Stomach smooth muscle (tissue), 2 donors: ENCODE data around the gene SEC14L2.

Experiments used
- H3K27ac ChIP-seq: one replicate; pipeline ENCODE4 v1.7.0; 2013; ENCODE audit warnings: mild to moderate bottlenecking, low read length, inconsistent platforms
- H3K27me3 ChIP-seq, 2 donors: one replicate each; pipeline ENCODE4 v1.7.0; 2013; ENCODE audit warnings: low read length in 2 of 2; ENCODE audit not compliant: insufficient read depth in 2 of 2, control insufficient read depth in 1 of 2
- H3K36me3 ChIP-seq, 2 donors: one replicate each; pipeline ENCODE4 v1.7.0; 2013; ENCODE audit warnings: low read length in 2 of 2; ENCODE audit not compliant: control insufficient read depth in 2 of 2, insufficient read depth in 2 of 2
- H3K4me1 ChIP-seq: one replicate; pipeline ENCODE4 v1.7.0; 2013; ENCODE audit warnings: low read length; ENCODE audit not compliant: control insufficient read depth, insufficient read depth
- H3K4me3 ChIP-seq, 2 donors: one replicate each; pipeline ENCODE4 v1.7.0; 2013; ENCODE audit warnings: low read length in 2 of 2
- H3K9ac ChIP-seq, 2 donors: one replicate each; pipeline ENCODE4 v1.7.0; 2013; ENCODE audit warnings: low read length in 2 of 2, mild to moderate bottlenecking in 1 of 2
- H3K9me3 ChIP-seq, 2 donors: one replicate each; pipeline ENCODE4 v1.7.0; 2013; ENCODE audit warnings: low read length in 2 of 2; ENCODE audit not compliant: control insufficient read depth in 2 of 2
- donor health status: healthy.
- donor health status: Pancreatic carcinoma.

Gene SEC14L2

DNA sequence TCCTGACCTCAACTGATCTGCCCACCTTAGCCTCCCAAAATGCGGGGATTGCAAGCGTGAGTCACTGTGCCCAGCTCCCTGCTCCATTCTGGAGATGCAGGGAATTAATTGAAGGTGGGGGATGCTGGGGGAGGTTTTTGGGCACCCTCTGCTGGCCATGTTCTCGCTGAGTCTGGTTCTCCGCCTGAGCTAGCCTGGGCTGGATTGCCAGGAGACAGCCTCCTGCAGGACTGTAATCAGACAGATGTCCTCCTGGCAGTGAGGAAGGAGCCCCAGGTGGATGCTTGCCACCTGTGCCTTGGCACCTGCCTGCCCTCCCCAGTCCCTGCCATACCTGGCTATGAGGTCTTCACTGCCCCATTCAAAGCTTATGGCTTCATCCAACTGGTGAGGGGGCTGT lies 34.1 kb downstream of the SEC14L2 start:
- H3K9me3 ChIP-seq: no peaks in the 10 kb centered on the region
- no peak overlapping the region for H3K4me3 ChIP-seq

DNA sequence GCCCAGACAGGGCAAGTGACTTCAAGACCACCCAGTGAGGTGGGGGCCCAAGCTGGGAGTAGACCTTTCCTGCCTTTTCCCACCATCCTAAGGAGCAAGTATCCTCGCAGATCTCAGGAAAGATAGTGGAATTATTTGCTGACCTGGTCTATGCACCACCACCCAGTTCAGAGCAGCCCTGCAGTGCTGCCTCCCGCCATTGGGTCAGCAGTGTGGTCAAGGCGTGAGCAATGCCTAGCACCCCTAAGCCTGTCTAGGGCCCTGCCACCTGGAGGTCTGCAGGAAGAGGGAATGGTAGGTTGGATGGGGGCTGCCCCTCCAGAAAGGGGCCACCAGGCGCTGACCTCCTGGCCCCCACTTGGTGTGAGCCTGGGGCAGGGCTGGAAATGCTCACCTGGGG lies 35.3 kb downstream of the SEC14L2 start:
- no peaks in the 10 kb centered on the region for H3K4me1 ChIP-seq

More for the DNA sequence above, 34.1 kb downstream of the SEC14L2 start:
- H3K4me1 ChIP-seq: peaks cover 7% of the 10 kb centered on the region
- no peak overlapping the region for H3K9ac ChIP-seq
- H3K27me3 ChIP-seq: no peaks in the 10 kb centered on the region
- no peak overlapping the region for H3K27ac ChIP-seq
- H3K36me3 ChIP-seq: no peaks in the 10 kb centered on the region

GRCh38 chr22:30432520-30432919 lies 35.7 kb downstream of the SEC14L2 start:
- H3K27ac ChIP-seq: no peak overlapping the region
- no peak overlapping the region for H3K4me3 ChIP-seq

More for the DNA sequence above, 35.3 kb downstream of the SEC14L2 start:
- no peaks in the 10 kb centered on the region for H3K27me3 ChIP-seq
- no peaks in the 10 kb centered on the region for H3K9me3 ChIP-seq
- no peak overlapping the region for H3K27ac ChIP-seq
- no peak overlapping the region for H3K4me3 ChIP-seq
- H3K36me3 ChIP-seq: no peaks in the 10 kb centered on the region
- no peak overlapping the region for H3K9ac ChIP-seq

GRCh38 chr22:30433227-30433626 lies 36.4 kb downstream of the SEC14L2 start:
- no peak overlapping the region for H3K9ac ChIP-seq

More at GRCh38 chr22:30432520-30432919, 35.7 kb downstream of the SEC14L2 start:
- no peaks in the 10 kb centered on the region for H3K9me3 ChIP-seq
- H3K9ac ChIP-seq: no peak overlapping the region
- H3K27me3 ChIP-seq: no peaks in the 10 kb centered on the region
- H3K4me1 ChIP-seq: no peaks in the 10 kb centered on the region
- no peaks in the 10 kb centered on the region for H3K36me3 ChIP-seq

DNA sequence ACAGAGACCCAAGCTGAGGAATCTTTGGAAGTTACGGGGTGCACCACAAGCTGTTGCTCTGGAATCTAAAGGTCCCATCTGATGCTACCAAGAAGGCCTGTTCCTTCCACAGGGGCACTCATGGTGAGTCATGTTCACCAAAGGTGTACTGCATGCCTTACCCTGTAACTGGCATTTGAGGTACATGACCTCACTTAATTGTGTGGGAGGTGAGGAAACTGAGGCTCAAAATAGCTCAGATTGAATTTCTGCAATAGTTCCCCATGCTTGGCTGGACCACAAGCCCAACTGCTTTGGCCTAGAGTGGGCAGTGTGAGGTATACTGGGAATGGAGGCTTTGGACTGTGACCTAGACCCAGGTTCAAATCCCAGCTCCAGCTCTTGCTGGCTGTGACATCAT lies 37.0 kb downstream of the SEC14L2 start:
- Histone ChIP-seq H3K4me1 (no peaks in the 10 kb centered on the region), H3K27ac (no peak overlapping the region), H3K36me3 (no peaks in the 10 kb centered on the region), H3K4me3 (no peak overlapping the region), H3K9ac (no peak overlapping the region), H3K9me3 (no peaks in the 10 kb centered on the region), H3K27me3 (peaks cover 2 to 6% of the 10 kb centered on the region in 2 donors)

More at GRCh38 chr22:30433227-30433626, 36.4 kb downstream of the SEC14L2 start:
- no peak overlapping the region for H3K4me3 ChIP-seq
- no peaks in the 10 kb centered on the region for H3K9me3 ChIP-seq
- H3K4me1 ChIP-seq: no peaks in the 10 kb centered on the region
- peaks cover 0 to under 1% of the 10 kb centered on the region in 2 donors for H3K27me3 ChIP-seq
- no peaks in the 10 kb centered on the region for H3K36me3 ChIP-seq
- H3K27ac ChIP-seq: no peak overlapping the region

GRCh38 chr22:30434843-30435242 lies 38.0 kb downstream of the SEC14L2 start:
- H3K36me3 ChIP-seq: no peaks in the 10 kb centered on the region
- no peak overlapping the region for H3K4me3 ChIP-seq
- no peak overlapping the region for H3K27ac ChIP-seq
- no peaks in the 10 kb centered on the region for H3K9me3 ChIP-seq
- peaks cover 3 to 9% of the 10 kb centered on the region in 2 donors for H3K27me3 ChIP-seq
- H3K9ac ChIP-seq: no peak overlapping the region
- no peaks in the 10 kb centered on the region for H3K4me1 ChIP-seq

GRCh38 chr22:30435674-30436126 lies 38.9 kb downstream of the SEC14L2 start:
- no peak overlapping the region for H3K27ac ChIP-seq

GRCh38 chr22:30436196-30436595 lies 39.4 kb downstream of the SEC14L2 start:
- no peaks in the 10 kb centered on the region for H3K4me1 ChIP-seq
- no peak overlapping the region for H3K27ac ChIP-seq
- no peak overlapping the region for H3K4me3 ChIP-seq
- H3K27me3 ChIP-seq: peaks cover 3 to 13% of the 10 kb centered on the region in 2 donors
- H3K36me3 ChIP-seq: no peaks in the 10 kb centered on the region
- H3K9ac ChIP-seq: no peak overlapping the region
- no peaks in the 10 kb centered on the region for H3K9me3 ChIP-seq

More at GRCh38 chr22:30435674-30436126, 38.9 kb downstream of the SEC14L2 start:
- no peaks in the 10 kb centered on the region for H3K9me3 ChIP-seq
- no peaks in the 10 kb centered on the region for H3K36me3 ChIP-seq
- peaks cover 3 to 13% of the 10 kb centered on the region in 2 donors for H3K27me3 ChIP-seq
- no peak overlapping the region for H3K4me3 ChIP-seq
- H3K9ac ChIP-seq: no peak overlapping the region
- H3K4me1 ChIP-seq: no peaks in the 10 kb centered on the region

DNA sequence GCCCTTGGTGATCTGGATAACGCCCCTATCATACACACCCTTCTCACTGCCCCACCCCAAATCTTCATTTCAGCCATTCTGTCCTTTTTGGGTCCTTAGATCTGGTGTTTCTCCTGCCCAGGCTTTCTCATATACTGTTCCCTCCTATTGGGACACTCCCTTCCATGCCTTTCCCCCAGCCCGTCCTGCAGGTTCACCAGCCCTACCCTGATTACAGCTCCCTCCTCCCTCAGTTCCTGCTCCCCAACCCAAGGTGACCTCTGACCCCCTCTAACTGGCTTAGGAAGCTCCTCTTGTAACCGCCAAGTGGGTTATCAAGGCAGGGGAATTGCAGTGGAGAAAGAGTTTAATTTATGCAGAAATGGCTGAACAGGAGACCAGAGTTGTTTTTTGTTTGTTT lies 41.7 kb downstream of the SEC14L2 start:
- Histone ChIP-seq H3K9me3 (no peaks in the 10 kb centered on the region), H3K4me1 (no peaks in the 10 kb centered on the region), H3K9ac (no peak overlapping the region), H3K4me3 (no peak overlapping the region), H3K36me3 (no peaks in the 10 kb centered on the region), H3K27ac (no peak overlapping the region), H3K27me3 (peaks cover 3 to 13% of the 10 kb centered on the region in 2 donors)

DNA sequence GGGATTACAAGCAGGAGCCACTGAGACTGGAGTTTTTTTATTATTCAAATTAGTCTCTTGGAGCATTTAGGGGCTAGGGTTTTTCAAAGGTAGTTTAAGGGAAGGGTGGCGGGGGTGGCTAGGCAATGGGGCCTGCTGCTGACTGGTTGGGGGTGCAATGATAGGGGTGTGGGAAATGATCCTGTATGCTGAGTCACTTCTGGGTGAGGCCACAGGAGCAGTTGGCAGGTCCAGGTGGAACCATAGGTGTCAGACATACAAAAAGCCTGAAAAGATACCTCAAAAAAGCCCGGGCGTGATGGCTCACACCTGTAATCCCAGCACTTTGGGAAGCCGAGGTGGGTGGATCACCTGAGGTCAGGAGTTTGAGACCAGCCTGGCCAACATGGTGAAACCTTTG lies 42.4 kb downstream of the SEC14L2 start:
- Histone ChIP-seq H3K27me3 (peaks cover 3 to 13% of the 10 kb centered on the region in 2 donors), H3K4me3 (no peak overlapping the region), H3K9me3 (no peaks in the 10 kb centered on the region), H3K4me1 (no peaks in the 10 kb centered on the region), H3K36me3 (no peaks in the 10 kb centered on the region), H3K9ac (no peak overlapping the region), H3K27ac (no peak overlapping the region)

DNA sequence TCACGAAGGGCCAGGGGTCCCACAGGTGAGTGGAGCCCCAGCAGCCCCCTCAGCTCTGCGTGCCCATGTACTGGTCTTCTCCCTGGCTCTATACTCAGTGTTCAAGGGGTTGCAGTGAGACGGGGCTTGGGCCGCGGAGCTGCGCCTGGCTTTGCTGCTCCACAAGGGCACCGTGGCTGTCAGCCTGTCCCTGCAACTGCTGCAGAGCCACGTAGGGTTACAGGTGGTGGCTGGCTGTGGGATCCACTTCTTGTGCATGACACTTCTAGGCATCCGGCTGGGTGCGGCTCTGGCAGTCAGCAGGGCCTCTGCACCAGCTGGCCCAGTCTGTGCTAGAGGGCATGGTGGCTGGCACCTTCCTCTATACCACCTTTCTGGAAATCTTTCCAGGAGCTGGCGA lies 43.0 kb downstream of the SEC14L2 start:
- no peak overlapping the region for H3K9ac ChIP-seq
- peaks cover 3 to 13% of the 10 kb centered on the region in 2 donors for H3K27me3 ChIP-seq
- H3K27ac ChIP-seq: no peak overlapping the region
- H3K36me3 ChIP-seq: no peaks in the 10 kb centered on the region
- no peak overlapping the region for H3K4me3 ChIP-seq
- H3K9me3 ChIP-seq: no peaks in the 10 kb centered on the region
- H3K4me1 ChIP-seq: no peaks in the 10 kb centered on the region
